HG02943 (cell line): ENCODE results near the gene MRPL42.
"Not testable (repeated sequence)": the region's sequence is repeated elsewhere in the genome, so short reads cannot be mapped to it uniquely, and the experiment has no call there.

Experiments used
- ATAC-seq: cut with Tn5 transposase; IDR thresholded peaks from one replicate; pipeline ENCODE4 v1.9.1; 2021; ENCODE audit warnings: mild to moderate bottlenecking, low read depth, moderate library complexity; ENCODE audit not compliant: unreplicated experiment

The MRPL42 gene

GRCh38 chr12:93484315-93484981 is 17.1 kb downstream of the MRPL42 start:
- no peak for ATAC-seq

- ATAC-seq: not testable (repeated sequence)
Measured at GRCh38 chr12:93492808-93493207, 25.5 kb downstream of the MRPL42 start.

GRCh38 chr12:93494096-93494495 is 26.8 kb downstream of the MRPL42 start:
- ATAC-seq: no peak

- no peak for ATAC-seq
Measured at GRCh38 chr12:93497456-93497855, 30.1 kb downstream of the MRPL42 start.

- ATAC-seq: not testable (repeated sequence)
Measured at GRCh38 chr12:93498813-93499212, 31.5 kb downstream of the MRPL42 start.

- ATAC-seq: no peak
Measured at GRCh38 chr12:93500201-93500600, 32.9 kb downstream of the MRPL42 start.

- ATAC-seq: no peak
Measured at GRCh38 chr12:93500667-93501066, 33.4 kb downstream of the MRPL42 start.

- ATAC-seq: no peak
Measured at GRCh38 chr12:93502802-93503623, 35.7 kb downstream of the MRPL42 start.

GRCh38 chr12:93507165-93507564 is 39.9 kb downstream of the MRPL42 start:
- no peak for ATAC-seq

GRCh38 chr12:93509506-93509905 is 42.2 kb downstream of the MRPL42 start:
- ATAC-seq: no peak

- ATAC-seq: no peak
Measured at GRCh38 chr12:93514853-93515252, 47.5 kb downstream of the MRPL42 start.

GRCh38 chr12:93518725-93519124 is 51.4 kb downstream of the MRPL42 start:
- no peak for ATAC-seq

- ATAC-seq: no peak
Measured at GRCh38 chr12:93519859-93520258, 52.5 kb downstream of the MRPL42 start.

- ATAC-seq: no peak
Measured at GRCh38 chr12:93520454-93520853, 53.1 kb downstream of the MRPL42 start.

GRCh38 chr12:93521225-93522080 is 54.1 kb downstream of the MRPL42 start:
- no peak for ATAC-seq

- no peak for ATAC-seq
Measured at GRCh38 chr12:93524386-93525133, 57.2 kb downstream of the MRPL42 start.

- ATAC-seq: no peak
Measured at GRCh38 chr12:93526786-93527428, 59.6 kb downstream of the MRPL42 start.

GRCh38 chr12:93530358-93530757 is 63.0 kb downstream of the MRPL42 start:
- no peak for ATAC-seq

- ATAC-seq: no peak
Measured at GRCh38 chr12:93533310-93533709, 66.0 kb downstream of the MRPL42 start.
